BJ (cell line): Measurements from ENCODE around the gene SRSF6. TPM values are rescaled to one million over a fixed set of nuclear protein-coding genes. Genes with fewer than 3 reads are reported as not detected.
"Not testable (repeated sequence)": the region's sequence is repeated elsewhere in the genome, so short reads cannot be mapped to it uniquely, and the experiment has no call there.

Experiments used
- CTCF ChIA-PET: fragments of 350-600 bp; formaldehyde crosslinking; extraction: SDS; loops from one replicate; lab custom pipeline; 2021; ENCODE audit warnings: antibody characterized with exemption, inconsistent platforms; lab: Yijun Ruan, JAX
- POLR2A ChIA-PET: fragments of 300-600 bp; sonication (Branson Sonifier 250); formaldehyde crosslinking; extraction: SDS; loops from one replicate; lab custom pipeline; 2021; ENCODE audit warnings: antibody characterized with exemption; lab: Charles Lee
- DNase-seq: peaks from one replicate; pipeline ENCODE4 v3.0.0-alpha.2; 2011; ENCODE audit warnings: low read depth
- H3K27me3 ChIP-seq: 2 replicates; pipeline ENCODE4 v1.6.0; 2011; ENCODE audit warnings: low read length; ENCODE audit not compliant: control insufficient read depth, insufficient read depth
- H3K36me3 ChIP-seq: 2 replicates; pipeline ENCODE4 v1.5.1; 2011; ENCODE audit warnings: low read length; ENCODE audit not compliant: control insufficient read depth, insufficient read depth
- H3K4me3 ChIP-seq: 2 replicates; pipeline ENCODE4 v1.5.1; 2011; ENCODE audit warnings: low read depth, mild to moderate bottlenecking, control low read depth, low read length
- CTCF ChIP-seq: IDR thresholded peaks from 2 replicates; pipeline ENCODE4 v1.5.1; 2011; ENCODE audit warnings: low read depth, mild to moderate bottlenecking, control low read depth, inconsistent platforms, low read length, moderate library complexity; ENCODE audit not compliant: insufficient read depth
- polyA plus RNA-seq: library from polyadenylated mRNA; depleted of rRNA; stranded (reverse); fragments of >200 nt; gene quantifications from 2 replicates; pipeline ENCODE4 v1.2.3, GENCODE V29; 2011

SRSF6 gene
- polyA plus RNA-seq, 1 experiment = 76.1 TPM

GRCh38 chr20:43440531-43440930, 17.2 kb upstream of the SRSF6 start:
- no peak for DNase-seq
- POLR2A ChIA-PET = no interaction called here
- CTCF ChIA-PET = no interaction called here
- H3K4me3 ChIP-seq = no peak overlapping the region
- TF ChIP-seq CTCF = no peak
- H3K36me3 ChIP-seq = no peaks in the 10 kb centered on the region
- no peaks in the 10 kb centered on the region for H3K27me3 ChIP-seq

GRCh38 chr20:43442282-43442880, 15.3 kb upstream of the SRSF6 start:
- CTCF ChIA-PET = interaction anchor here (0.9 to 1.1 kb wide), 4 partner anchors 13 to 95 kb away, joined by 3 to 4 read pairs (median 3); no protein-coding TSS in a partner anchor
- no peaks in the 10 kb centered on the region for H3K36me3 ChIP-seq
- POLR2A ChIA-PET = no interaction called here
- peak; percentile 25; the same call in 1 of the 2 replicates for TF ChIP-seq CTCF
- no peak for DNase-seq
- no peak overlapping the region for H3K4me3 ChIP-seq
- H3K27me3 ChIP-seq = no peaks in the 10 kb centered on the region

- no peak for TF ChIP-seq CTCF
- no peak for DNase-seq
- Histone ChIP-seq H3K27me3 (no peaks in the 10 kb centered on the region), H3K36me3 (no peaks in the 10 kb centered on the region), H3K4me3 (no peak overlapping the region)
- POLR2A ChIA-PET = no interaction called here
- CTCF ChIA-PET = interaction anchor here (1.0 to 1.2 kb wide), 2 partner anchors 8 to 11 kb away, joined by 4 read pairs; no protein-coding TSS in a partner anchor
Measured at GRCh38 chr20:43444107-43444506, 13.6 kb upstream of the SRSF6 start.

- no peaks in the 10 kb centered on the region for H3K36me3 ChIP-seq
- ChIA-PET POLR2A (no interaction called here), CTCF (interaction anchor here (1.4 kb wide), 1 partner anchor 304 kb away, joined by 4 read pairs; no protein-coding TSS in a partner anchor)
- no peak overlapping the region for H3K4me3 ChIP-seq
- no peak for TF ChIP-seq CTCF
- no peak for DNase-seq
- H3K27me3 ChIP-seq = no peaks in the 10 kb centered on the region; the same call in none of the 2 replicates
Measured at GRCh38 chr20:43446361-43446879, 11.3 kb upstream of the SRSF6 start.

GRCh38 chr20:43448431-43448747, 9.3 kb upstream of the SRSF6 start:
- POLR2A ChIA-PET = interaction anchor here (1.0 kb wide), 1 partner anchor 9 kb away, joined by 3 read pairs; no protein-coding TSS in a partner anchor
- DNase-seq, H3K36me3 ChIP-seq, H3K27me3 ChIP-seq, H3K4me3 ChIP-seq: not testable (repeated sequence)
- CTCF ChIA-PET = interaction anchor here (0.6 to 2.6 kb wide), 12 partner anchors 9 to 672 kb away, joined by 3 to 9 read pairs (median 4); partner anchors contain the start of gene SRSF6
